Activated CD4-positive, alpha-beta T cell treated with anti-CD3 and anti-CD28 coated beads, Interleukin-2, Interleukin-4, amounts not matched to agents 100 ng/mL and 50 ng/mL, durations not matched to agents 16 hours and 8 hours (primary cell): ENCODE measurements around the gene MT1F.

Experiments used
- DNase-seq: peaks from one replicate; pipeline ENCODE4 v3.0.0-alpha.2; 2020; ENCODE audit warnings: low spot score

MT1F gene

GRCh38 chr16:56700195-56700594, 42.4 kb downstream of the MT1F start:
- DNase-seq = no peak

GRCh38 chr16:56700631-56701030, 42.9 kb downstream of the MT1F start:
- DNase-seq = no peak

DNA sequence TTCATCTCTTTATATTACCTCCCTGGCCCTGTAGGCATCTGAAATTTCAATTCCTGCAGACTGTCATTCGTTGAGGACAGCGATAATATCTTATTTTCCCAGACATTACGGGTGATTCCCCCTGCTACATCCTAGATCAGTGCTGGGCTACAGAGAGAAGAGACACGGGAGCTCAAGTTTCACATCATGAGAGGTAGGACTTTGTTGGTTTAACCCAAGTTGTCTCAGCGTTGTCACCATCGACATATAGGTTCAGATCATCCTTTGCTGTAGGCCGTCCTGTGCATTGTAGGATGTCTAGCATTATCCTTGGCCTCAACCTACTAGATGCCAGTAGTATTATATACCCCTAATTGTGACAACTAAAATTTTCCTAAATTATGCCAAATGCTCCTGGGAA, 43.8 kb downstream of the MT1F start:
- DNase-seq = no peak

DNA sequence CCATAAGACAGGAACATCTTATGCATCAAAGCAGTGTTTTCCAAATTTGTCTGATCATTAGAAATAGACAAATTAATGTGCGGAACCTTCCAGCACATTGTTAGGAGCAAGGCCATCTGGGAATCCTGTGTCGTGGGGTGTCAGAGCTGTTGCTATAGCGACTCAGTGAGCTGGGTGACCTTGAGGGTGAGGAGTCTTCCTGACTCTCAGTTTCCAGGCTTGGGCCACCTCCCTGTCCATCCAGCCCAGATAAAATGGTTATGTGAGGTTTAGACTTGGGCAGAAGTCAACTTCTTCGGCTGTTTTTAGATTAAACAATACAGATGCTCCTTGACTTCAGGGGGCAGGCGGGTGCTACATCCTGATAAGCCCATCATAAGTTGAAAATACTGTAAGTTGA, 45.1 kb downstream of the MT1F start:
- DNase-seq = no peak
